DOHH2 (cell line): ENCODE results near the gene GGPS1.

Experiments used
- CTCF ChIP-seq: fragments of 200-600 bp; sonication (generic); IDR thresholded peaks from one replicate; pipeline ENCODE4 v1.5.1; 2014; ENCODE audit warnings: antibody characterized with exemption, mild to moderate bottlenecking, low read depth, low read length; ENCODE audit not compliant: poor library complexity, severe bottlenecking
- EZH2phosphoT487 ChIP-seq: fragments of 200-600 bp; sonication (generic); IDR thresholded peaks from 2 replicates; pipeline ENCODE4 v1.6.1; 2017; ENCODE audit warnings: borderline replicate concordance, mild to moderate bottlenecking, antibody characterized with exemption, low read length, moderate library complexity, mixed read lengths

GRCh38 chr1:235302143-235302542 is 26.2 kb upstream of the GGPS1 start:
- TF ChIP-seq CTCF (no peak), EZH2phosphoT487 (no peak)
